OCI-LY1 (cell line): Measurements from ENCODE around the gene MICAL2.

Experiments used
- EZH2 ChIP-seq: fragments of 200-600 bp; sonication (generic), shearing (Covaris generic); IDR thresholded peaks from 2 replicates; pipeline ENCODE4 v1.8.0; 2017; ENCODE audit warnings: borderline replicate concordance, mixed run types, mild to moderate bottlenecking, antibody characterized with exemption, low read length, moderate library complexity, mixed read lengths
- TF ChIP-seq, protein P1 (sequence below): fragments of 200-600 bp; sonication (generic), shearing (Covaris generic); IDR thresholded peaks from 2 replicates; pipeline ENCODE4 v1.5.1; 2017; ENCODE audit warnings: mild to moderate bottlenecking, antibody characterized with exemption, low read length, moderate library complexity, mixed read lengths

GRCh38 chr11:12186701-12187100, 76.3 kb downstream of the MICAL2 start:
- TF ChIP-seq, protein P1, sequence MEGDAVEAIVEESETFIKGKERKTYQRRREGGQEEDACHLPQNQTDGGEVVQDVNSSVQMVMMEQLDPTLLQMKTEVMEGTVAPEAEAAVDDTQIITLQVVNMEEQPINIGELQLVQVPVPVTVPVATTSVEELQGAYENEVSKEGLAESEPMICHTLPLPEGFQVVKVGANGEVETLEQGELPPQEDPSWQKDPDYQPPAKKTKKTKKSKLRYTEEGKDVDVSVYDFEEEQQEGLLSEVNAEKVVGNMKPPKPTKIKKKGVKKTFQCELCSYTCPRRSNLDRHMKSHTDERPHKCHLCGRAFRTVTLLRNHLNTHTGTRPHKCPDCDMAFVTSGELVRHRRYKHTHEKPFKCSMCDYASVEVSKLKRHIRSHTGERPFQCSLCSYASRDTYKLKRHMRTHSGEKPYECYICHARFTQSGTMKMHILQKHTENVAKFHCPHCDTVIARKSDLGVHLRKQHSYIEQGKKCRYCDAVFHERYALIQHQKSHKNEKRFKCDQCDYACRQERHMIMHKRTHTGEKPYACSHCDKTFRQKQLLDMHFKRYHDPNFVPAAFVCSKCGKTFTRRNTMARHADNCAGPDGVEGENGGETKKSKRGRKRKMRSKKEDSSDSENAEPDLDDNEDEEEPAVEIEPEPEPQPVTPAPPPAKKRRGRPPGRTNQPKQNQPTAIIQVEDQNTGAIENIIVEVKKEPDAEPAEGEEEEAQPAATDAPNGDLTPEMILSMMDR, result no peak
- TF ChIP-seq EZH2, result no peak
